ENCODE measurements around the gene HIP1. TPM values are rescaled to one million over a fixed set of nuclear protein-coding genes. Genes with fewer than 3 reads are reported as not detected.

Gene HIP1
- total and polyA plus RNA-seq, 9 of the 15 experiments (the other 6 are each of a cell fraction or from before 2014, with no cell fraction given), result 2.4 to 13.7 (median 9.5) TPM

DNA sequence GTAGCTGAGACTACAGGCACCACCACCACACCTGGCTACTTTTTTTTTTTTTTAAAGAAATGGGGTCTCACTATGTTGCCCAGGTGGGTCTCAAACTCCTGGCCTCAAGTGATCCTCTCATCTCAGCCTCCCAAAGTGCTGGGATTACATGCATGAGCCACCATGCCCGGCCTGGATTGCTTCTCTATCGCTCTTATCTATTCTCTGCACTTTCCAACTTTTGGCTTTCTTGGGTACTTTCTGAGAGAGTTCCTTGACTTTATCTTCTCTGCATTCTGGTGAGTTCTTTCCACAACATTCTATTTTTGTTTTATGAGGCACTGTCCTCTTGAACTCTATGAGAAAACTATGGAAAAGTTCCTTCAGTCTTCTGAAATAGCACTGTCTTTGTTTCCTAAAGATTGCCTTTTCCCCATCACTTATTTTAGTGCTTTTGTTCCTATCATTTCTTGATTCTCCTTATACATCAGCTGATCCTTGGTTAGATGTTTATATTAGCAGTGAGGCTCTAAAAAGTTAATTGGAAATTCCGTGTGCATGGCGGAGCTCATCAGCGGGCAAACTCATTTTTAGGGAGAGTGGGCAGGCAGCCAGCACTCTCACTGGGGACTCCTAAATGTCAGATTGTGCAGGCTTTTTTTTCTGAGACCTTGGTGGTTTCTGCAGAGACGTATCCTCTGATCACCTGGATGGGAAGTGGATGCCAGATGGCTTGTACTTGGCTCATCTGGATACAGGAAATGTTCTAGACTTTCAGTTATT lies 43.9 kb downstream of the HIP1 start (continued):
- TF ChIP-seq, protein P1, sequence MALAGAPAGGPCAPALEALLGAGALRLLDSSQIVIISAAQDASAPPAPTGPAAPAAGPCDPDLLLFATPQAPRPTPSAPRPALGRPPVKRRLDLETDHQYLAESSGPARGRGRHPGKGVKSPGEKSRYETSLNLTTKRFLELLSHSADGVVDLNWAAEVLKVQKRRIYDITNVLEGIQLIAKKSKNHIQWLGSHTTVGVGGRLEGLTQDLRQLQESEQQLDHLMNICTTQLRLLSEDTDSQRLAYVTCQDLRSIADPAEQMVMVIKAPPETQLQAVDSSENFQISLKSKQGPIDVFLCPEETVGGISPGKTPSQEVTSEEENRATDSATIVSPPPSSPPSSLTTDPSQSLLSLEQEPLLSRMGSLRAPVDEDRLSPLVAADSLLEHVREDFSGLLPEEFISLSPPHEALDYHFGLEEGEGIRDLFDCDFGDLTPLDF (CRISPR knock-in tag; IDR thresholded peaks at IDR 0.05), result no peak
- TF ChIP-seq DPF2 (IDR thresholded peaks at IDR 0.05) (peak; percentile 77), ZNF584 (CRISPR knock-in tag; IDR thresholded peaks at IDR 0.05; ENCODE audit: low read depth) (no peak), CTBP1 (IDR thresholded peaks at IDR 0.05; ENCODE audit: borderline replicate concordance) (peak; percentile 28; the same call in 1 of the 2 replicates), PURB (CRISPR knock-in tag; IDR thresholded peaks at IDR 0.05; ENCODE audit: low read depth) (no peak), LEF1 (IDR thresholded peaks at IDR 0.05) (peak; percentile 56; the same call in 1 of the 2 replicates), NCOR1 (IDR thresholded peaks at IDR 0.05) (peak; percentile 83), ZNF121 (CRISPR knock-in tag; conservative IDR thresholded peaks at IDR 0.05) (peak; percentile 98), NFIC (IDR thresholded peaks at IDR 0.05) (peak; percentile 59), CC2D1A (IDR thresholded peaks at IDR 0.05) (0 out of 2 replicates have a peak, but pooled peaks have one; percentile 17), KLF16 (IDR thresholded peaks at IDR 0.05) (peak; percentile 59), NCOA1 (IDR thresholded peaks at IDR 0.05; ENCODE audit: low read depth) (no peak), RFX5 (IDR thresholded peaks at IDR 0.05; ENCODE audit: low read depth, low read length) (no peak), FOXJ2 (tag; IDR thresholded peaks at IDR 0.05) (0 out of 2 replicates have a peak, but pooled peaks have one; percentile 31), TEAD1 (CRISPR knock-in tag; IDR thresholded peaks at IDR 0.05) (0 out of 4 replicates have a peak, but pooled peaks of 1 of the 2 experiments have one; percentile 44), HDAC2 (IDR thresholded peaks at IDR 0.05) (peak; percentile 72; the same call in 1 of the 2 replicates), AFF1 (IDR thresholded peaks at IDR 0.05; ENCODE audit: low read depth in 1 of 2, partially characterized antibody in 2 of 2) (peak in 1 of 2 experiments; percentile 21)
- TF ChIP-seq, protein P2, sequence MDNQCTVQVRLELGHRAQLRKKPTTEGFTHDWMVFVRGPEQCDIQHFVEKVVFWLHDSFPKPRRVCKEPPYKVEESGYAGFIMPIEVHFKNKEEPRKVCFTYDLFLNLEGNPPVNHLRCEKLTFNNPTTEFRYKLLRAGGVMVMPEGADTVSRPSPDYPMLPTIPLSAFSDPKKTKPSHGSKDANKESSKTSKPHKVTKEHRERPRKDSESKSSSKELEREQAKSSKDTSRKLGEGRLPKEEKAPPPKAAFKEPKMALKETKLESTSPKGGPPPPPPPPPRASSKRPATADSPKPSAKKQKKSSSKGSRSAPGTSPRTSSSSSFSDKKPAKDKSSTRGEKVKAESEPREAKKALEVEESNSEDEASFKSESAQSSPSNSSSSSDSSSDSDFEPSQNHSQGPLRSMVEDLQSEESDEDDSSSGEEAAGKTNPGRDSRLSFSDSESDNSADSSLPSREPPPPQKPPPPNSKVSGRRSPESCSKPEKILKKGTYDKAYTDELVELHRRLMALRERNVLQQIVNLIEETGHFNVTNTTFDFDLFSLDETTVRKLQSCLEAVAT (IDR thresholded peaks at IDR 0.05), result no peak
- TF ChIP-seq, protein P3, sequence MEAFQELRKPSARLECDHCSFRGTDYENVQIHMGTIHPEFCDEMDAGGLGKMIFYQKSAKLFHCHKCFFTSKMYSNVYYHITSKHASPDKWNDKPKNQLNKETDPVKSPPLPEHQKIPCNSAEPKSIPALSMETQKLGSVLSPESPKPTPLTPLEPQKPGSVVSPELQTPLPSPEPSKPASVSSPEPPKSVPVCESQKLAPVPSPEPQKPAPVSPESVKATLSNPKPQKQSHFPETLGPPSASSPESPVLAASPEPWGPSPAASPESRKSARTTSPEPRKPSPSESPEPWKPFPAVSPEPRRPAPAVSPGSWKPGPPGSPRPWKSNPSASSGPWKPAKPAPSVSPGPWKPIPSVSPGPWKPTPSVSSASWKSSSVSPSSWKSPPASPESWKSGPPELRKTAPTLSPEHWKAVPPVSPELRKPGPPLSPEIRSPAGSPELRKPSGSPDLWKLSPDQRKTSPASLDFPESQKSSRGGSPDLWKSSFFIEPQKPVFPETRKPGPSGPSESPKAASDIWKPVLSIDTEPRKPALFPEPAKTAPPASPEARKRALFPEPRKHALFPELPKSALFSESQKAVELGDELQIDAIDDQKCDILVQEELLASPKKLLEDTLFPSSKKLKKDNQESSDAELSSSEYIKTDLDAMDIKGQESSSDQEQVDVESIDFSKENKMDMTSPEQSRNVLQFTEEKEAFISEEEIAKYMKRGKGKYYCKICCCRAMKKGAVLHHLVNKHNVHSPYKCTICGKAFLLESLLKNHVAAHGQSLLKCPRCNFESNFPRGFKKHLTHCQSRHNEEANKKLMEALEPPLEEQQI (IDR thresholded peaks at IDR 0.05), result peak; percentile 78; the same call in 1 of the 2 replicates
